Spleen (tissue), 11 donors: ENCODE data around the gene NPB. TPM values are rescaled to one million over a fixed set of nuclear protein-coding genes. Genes with fewer than 3 reads are reported as not detected.

Experiments used
- DNase-seq: peaks from one replicate; pipeline ENCODE4 v3.0.0-alpha.2; 2020
- H3K27ac ChIP-seq, 8 donors: fragments of 200-600 bp; sonication (generic) in 7 of 8; 1 replicate in 4 of 8; 2 replicates in 4 of 8; pipeline versions ENCODE4 v1.5.0 to v1.8.0; 2016 to 2021; ENCODE audit warnings: inconsistent platforms in 4 of 8, mild to moderate bottlenecking in 4 of 8, moderate library complexity in 1 of 8
- H3K27me3 ChIP-seq, 7 donors: fragments of 200-600 bp; sonication (generic) in 6 of 7; replicated peaks in 1 of 7; 1 replicate in 4 of 7; 2 replicates in 3 of 7; pipeline versions ENCODE4 v1.5.0 to v1.8.0; 2016 to 2021; ENCODE audit warnings: inconsistent platforms in 3 of 7, mild to moderate bottlenecking in 1 of 7
- H3K36me3 ChIP-seq, 6 donors: fragments of 200-600 bp; sonication (generic) in 5 of 6; 1 replicate in 4 of 6; 2 replicates in 2 of 6; pipeline versions ENCODE4 v1.5.0 to v1.8.0; 2016 to 2021; ENCODE audit warnings: inconsistent platforms in 2 of 6
- H3K4me1 ChIP-seq, 6 donors: fragments of 200-600 bp; sonication (generic) in 5 of 6; 1 replicate in 3 of 6; 2 replicates in 3 of 6; pipeline versions ENCODE4 v1.5.0 to v1.8.0; 2016 to 2021; ENCODE audit warnings: inconsistent platforms in 3 of 6
- H3K4me3 ChIP-seq, 8 donors: fragments of 200-600 bp; sonication (generic) in 7 of 8; 1 replicate in 4 of 8; 2 replicates in 4 of 8; pipeline versions ENCODE4 v1.5.0 to v1.8.0; 2016 to 2021; ENCODE audit warnings: inconsistent platforms in 4 of 8, mild to moderate bottlenecking in 4 of 8, moderate library complexity in 2 of 8
- H3K9me3 ChIP-seq, 8 donors: fragments of 200-600 bp; sonication (generic) in 7 of 8; 1 replicate in 4 of 8; 2 replicates in 4 of 8; pipeline versions ENCODE4 v1.5.0 to v1.8.0; 2016 to 2021; ENCODE audit warnings: inconsistent platforms in 4 of 8
- POLR2A ChIP-seq, 3 donors: fragments of 450-650 bp; IDR thresholded peaks; one replicate each; pipeline ENCODE4 v1.5.1; 2017; ENCODE audit warnings: antibody characterized with exemption in 3 of 3, mild to moderate bottlenecking in 1 of 3
- POLR2AphosphoS5 ChIP-seq, 3 donors: sonication (generic); formaldehyde crosslinking; IDR thresholded peaks; one replicate each; pipeline ENCODE4 v1.5.1; 2017; ENCODE audit warnings: antibody characterized with exemption in 3 of 3
- whole genome bisulfite sequencing, 5 donors: extraction: QIAGEN DNeasy Blood & Tissue Kit in 3 of 5; methylation state at CpG; one replicate each; pipeline versions ENCODE4 v1.1.5 to v1.1.7; 2013 to 2018; 5-methylcytosine and 5-hydroxymethylcytosine counted together
- intact Hi-C: fragments of 100-400 bp; cut with DNase I; formaldehyde crosslinking; loops from one replicate; pipeline ENCODE4 v1.15.0; 2023; ENCODE audit warnings: low total_unique reads
- polyA plus RNA-seq, 3 donors: library from polyadenylated mRNA; stranded (reverse); fragments of 200-250 nt; gene quantifications; one replicate each; pipeline ENCODE4 v1.2.1, GENCODE V29; 2013
- total RNA-seq, 7 donors: library from RNA; depleted of rRNA in 3 of 7; stranded (reverse); fragments of >200 nt in 3 of 7; fragmentation: NEBNext Ultra II Directional in 4 of 7; extraction: Animal tissue kit (Norgen Biotek cat#: 25700) in 4 of 7; gene quantifications; one replicate each; pipeline versions ENCODE4 v1.1.0 to v1.2.1, GENCODE V29; 2016 to 2021
- TF ChIP-seq, protein P1 (sequence below), 11 experiments: fragments of 200-600 bp in 7 of 11; fragments of 450-650 bp in 4 of 11; sonication (generic) in 4 of 11; IDR thresholded peaks in 8 of 11; conservative IDR thresholded peaks in 3 of 11; 1 replicate in 7 of 11; 2 replicates in 4 of 11; pipeline versions ENCODE4 v1.4.0 to v1.8.0; 2016 to 2021; ENCODE audit warnings: antibody characterized with exemption in 11 of 11, inconsistent platforms in 4 of 11, mild to moderate bottlenecking in 1 of 11
- donor health status: healthy with polysubstance abuse.
- donor health status: DM: no; HTN: no; CAD: no; lungs with moderate emphysema.
- donor health status: DM: no; HTN: no; CAD: no.
- donor health status: Bipolar disorder and iron deficiency.
- donor health status: healthy.
- donor health status: DM: no; HTN: no; CAD: no.
- donor health status: DM: yes; HTN: yes; CAD: no.

Gene NPB
- total and polyA plus RNA-seq, 10 donors = 0.23 to 4.8 (median 1.5) TPM; not detected in 1

DNA sequence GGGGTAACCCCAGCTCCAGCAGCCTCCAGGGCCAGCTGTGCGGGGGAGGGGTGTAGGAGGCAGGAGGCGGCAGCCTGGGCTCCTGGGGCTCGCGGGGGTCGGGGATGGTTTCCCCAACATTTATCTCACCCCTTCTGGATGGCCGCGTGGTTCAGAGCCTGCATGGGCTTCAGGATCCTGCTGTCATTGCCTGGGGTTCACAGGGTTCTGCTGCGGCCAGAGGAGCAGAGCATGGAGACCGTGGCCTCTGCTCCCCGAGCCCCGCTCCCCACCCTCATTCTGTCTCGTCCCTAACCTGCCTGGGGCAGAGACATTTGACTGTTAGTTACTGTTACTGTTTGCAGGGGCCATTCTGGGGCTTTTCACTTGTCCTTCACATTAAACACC is 40.1 kb downstream of the NPB start:
- no peaks in the 10 kb centered on the region for H3K9me3 ChIP-seq
- no peak overlapping the region for H3K4me3 ChIP-seq
- H3K27ac ChIP-seq = no peak overlapping the region
- intact Hi-C loops = no loop called here
- no peak for TF ChIP-seq POLR2A (IDR thresholded peaks at IDR 0.05)
- TF ChIP-seq, protein P1, sequence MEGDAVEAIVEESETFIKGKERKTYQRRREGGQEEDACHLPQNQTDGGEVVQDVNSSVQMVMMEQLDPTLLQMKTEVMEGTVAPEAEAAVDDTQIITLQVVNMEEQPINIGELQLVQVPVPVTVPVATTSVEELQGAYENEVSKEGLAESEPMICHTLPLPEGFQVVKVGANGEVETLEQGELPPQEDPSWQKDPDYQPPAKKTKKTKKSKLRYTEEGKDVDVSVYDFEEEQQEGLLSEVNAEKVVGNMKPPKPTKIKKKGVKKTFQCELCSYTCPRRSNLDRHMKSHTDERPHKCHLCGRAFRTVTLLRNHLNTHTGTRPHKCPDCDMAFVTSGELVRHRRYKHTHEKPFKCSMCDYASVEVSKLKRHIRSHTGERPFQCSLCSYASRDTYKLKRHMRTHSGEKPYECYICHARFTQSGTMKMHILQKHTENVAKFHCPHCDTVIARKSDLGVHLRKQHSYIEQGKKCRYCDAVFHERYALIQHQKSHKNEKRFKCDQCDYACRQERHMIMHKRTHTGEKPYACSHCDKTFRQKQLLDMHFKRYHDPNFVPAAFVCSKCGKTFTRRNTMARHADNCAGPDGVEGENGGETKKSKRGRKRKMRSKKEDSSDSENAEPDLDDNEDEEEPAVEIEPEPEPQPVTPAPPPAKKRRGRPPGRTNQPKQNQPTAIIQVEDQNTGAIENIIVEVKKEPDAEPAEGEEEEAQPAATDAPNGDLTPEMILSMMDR (IDR thresholded peaks at IDR 0.05 in 8 of 11, conservative IDR thresholded peaks at IDR 0.05 in 3 of 11) = no peak
- no peak for TF ChIP-seq POLR2AphosphoS5 (IDR thresholded peaks at IDR 0.05)
- DNase-seq = no peak
- H3K4me1 ChIP-seq = peaks cover 0 to 14% (median 7%) of the 10 kb centered on the region in 6 donors
- H3K36me3 ChIP-seq = no peaks in the 10 kb centered on the region
- 52 to 78% (median 66%) methylated on average over 7 to 12 of the region's 12 CpGs for WGBS, 5 donors
- peaks cover 0 to 75% (median 21%) of the 10 kb centered on the region in 7 donors for H3K27me3 ChIP-seq

DNA sequence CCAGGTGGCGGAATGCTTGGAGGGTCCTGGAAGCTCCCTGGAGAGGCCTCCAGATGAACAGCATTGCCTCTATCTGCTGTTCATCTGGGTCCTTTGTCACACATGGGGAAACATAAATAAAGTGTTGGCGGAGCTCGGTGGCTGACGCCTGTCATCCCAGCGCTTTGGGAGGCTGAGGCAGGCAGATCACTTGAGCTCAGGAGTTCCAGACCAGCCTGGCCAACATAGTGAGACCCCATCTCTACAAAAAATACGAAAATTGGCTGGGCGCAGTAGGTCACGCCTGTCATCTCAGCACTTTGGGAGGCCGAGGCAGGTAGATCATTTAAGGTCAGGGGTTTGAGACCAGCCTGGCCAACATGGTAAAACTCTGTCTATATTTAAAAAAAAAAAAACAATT is 42.8 kb downstream of the NPB start:
- WGBS, 5 donors = 79 to 91% (median 88%) methylated on average over 9 of the region's 9 CpGs
- intact Hi-C loops = no loop called here
- TF ChIP-seq, protein P1 (IDR thresholded peaks at IDR 0.05 in 8 of 11, conservative IDR thresholded peaks at IDR 0.05 in 3 of 11) = no peak
- no peak for TF ChIP-seq POLR2AphosphoS5 (IDR thresholded peaks at IDR 0.05)
- TF ChIP-seq POLR2A (IDR thresholded peaks at IDR 0.05) = no peak
- DNase-seq = no peak
- H3K27ac ChIP-seq = no peak overlapping the region
- H3K27me3 ChIP-seq = peaks cover 0 to 52% (median 14%) of the 10 kb centered on the region in 7 donors
- no peak overlapping the region for H3K4me3 ChIP-seq
- peaks cover 0 to 3% (median 0%) of the 10 kb centered on the region in 6 donors for H3K4me1 ChIP-seq
- H3K36me3 ChIP-seq = no peaks in the 10 kb centered on the region
- no peaks in the 10 kb centered on the region for H3K9me3 ChIP-seq

DNA sequence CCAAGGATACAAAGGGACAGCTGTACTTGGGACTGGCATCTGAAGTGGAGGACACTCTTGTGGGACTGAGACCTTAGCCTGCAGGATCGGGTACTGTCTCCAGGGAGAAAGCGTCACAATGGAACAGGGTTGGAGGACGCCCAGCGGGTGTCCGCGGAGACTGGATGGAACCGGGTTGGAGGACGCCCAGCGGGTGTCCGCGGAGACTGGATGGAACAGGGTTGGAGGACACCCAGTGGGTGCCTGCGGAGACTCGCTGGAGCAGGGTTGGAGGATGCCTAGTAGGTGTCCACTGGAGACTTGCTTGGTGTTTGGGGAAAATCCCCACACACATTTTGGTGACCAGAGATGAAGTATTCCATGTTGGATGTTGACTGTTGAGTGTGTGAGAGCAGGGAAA is 45.2 kb downstream of the NPB start, which contains the start of gene MYADML2:
Gene MYADML2 (minus strand): TSS at position 45 of the 400 bp plus-strand sequence. CDS start 5,492 bp downstream, outside the sequence.
- intact Hi-C loops = loop anchor here (2.0 kb wide), 1 partner anchor 44 kb away; no protein-coding TSS in a partner anchor
- no peak for DNase-seq
- Histone ChIP-seq H3K4me3 (no peak within 1 kb of the TSS), H3K27ac (no peak within 1 kb of the TSS), H3K36me3 (no peaks in the 10 kb centered on the region), H3K9me3 (no peaks in the 10 kb centered on the region), H3K4me1 (no peaks in the 10 kb centered on the region), H3K27me3 (peaks cover 0 to 28% (median 0%) of the 10 kb centered on the region in 7 donors)
- TF ChIP-seq, protein P1 (IDR thresholded peaks at IDR 0.05 in 8 of 11, conservative IDR thresholded peaks at IDR 0.05 in 3 of 11) = no peak
- TF ChIP-seq POLR2A (IDR thresholded peaks at IDR 0.05) (no peak), POLR2AphosphoS5 (IDR thresholded peaks at IDR 0.05) (no peak)
- WGBS, 5 donors = 80 to 95% (median 92%) methylated on average over 13 of the region's 13 CpGs

DNA sequence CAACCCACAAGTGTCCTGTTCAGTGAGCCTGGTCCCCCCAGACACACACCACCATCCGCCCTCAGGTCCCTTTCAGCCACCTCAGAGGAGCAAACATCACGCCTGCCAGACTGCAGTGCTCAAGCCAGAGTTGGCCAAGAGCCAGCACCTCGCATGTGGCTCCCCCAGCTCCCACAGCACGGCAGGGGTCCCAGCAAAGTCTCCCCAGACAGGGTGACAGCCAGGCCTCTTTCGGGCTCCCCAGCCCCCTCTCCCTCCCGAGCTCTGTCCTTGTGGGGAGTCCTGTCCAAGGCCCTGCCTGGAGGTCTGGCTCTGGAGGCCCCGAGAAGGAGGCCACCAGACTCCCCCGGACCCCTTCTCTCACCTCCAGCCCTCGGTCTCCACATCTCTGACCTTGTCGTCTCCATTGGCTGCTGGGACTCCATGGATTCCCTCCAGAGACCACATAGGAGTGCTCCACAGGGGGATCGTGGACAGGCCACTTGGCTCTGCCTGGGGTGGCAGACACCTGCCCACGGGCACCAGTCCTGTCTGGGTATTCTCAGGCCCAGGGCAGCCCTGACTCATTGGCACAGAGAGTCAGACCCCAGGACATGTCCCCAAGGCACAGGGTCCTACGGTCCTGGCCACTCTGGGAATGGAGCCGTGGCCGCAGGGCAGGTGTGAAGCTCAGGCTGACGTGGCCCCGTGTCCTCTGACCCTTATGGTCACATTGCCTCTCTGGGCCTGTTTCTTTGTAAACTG is 46.8 kb downstream of the NPB start:
- TF ChIP-seq POLR2A (IDR thresholded peaks at IDR 0.05) (no peak), POLR2AphosphoS5 (IDR thresholded peaks at IDR 0.05) (no peak)
- TF ChIP-seq, protein P1 (IDR thresholded peaks at IDR 0.05 in 8 of 11, conservative IDR thresholded peaks at IDR 0.05 in 3 of 11) = no peak

More for the DNA sequence above, 46.8 kb downstream of the NPB start:
- Histone ChIP-seq H3K9me3 (no peaks in the 10 kb centered on the region), H3K4me3 (no peak overlapping the region), H3K27me3 (peaks cover 0 to 23% (median 0%) of the 10 kb centered on the region in 7 donors), H3K4me1 (no peaks in the 10 kb centered on the region), H3K27ac (no peak overlapping the region), H3K36me3 (no peaks in the 10 kb centered on the region)
- WGBS, 5 donors = 72 to 87% (median 82%) methylated on average over 15 to 17 of the region's 17 CpGs
- intact Hi-C loops = no loop called here
- DNase-seq = peak; percentile 65
